GM19468 (cell line): ENCODE measurements around the gene SCOC.

Experiments
- ATAC-seq: cut with Tn5 transposase; IDR thresholded peaks from one replicate; pipeline ENCODE4 v1.9.1; 2021; ENCODE audit warnings: mild to moderate bottlenecking, moderate library complexity, moderate number of reproducible peaks; ENCODE audit not compliant: unreplicated experiment; ENCODE audit errors: extremely low read depth

SCOC gene

DNA sequence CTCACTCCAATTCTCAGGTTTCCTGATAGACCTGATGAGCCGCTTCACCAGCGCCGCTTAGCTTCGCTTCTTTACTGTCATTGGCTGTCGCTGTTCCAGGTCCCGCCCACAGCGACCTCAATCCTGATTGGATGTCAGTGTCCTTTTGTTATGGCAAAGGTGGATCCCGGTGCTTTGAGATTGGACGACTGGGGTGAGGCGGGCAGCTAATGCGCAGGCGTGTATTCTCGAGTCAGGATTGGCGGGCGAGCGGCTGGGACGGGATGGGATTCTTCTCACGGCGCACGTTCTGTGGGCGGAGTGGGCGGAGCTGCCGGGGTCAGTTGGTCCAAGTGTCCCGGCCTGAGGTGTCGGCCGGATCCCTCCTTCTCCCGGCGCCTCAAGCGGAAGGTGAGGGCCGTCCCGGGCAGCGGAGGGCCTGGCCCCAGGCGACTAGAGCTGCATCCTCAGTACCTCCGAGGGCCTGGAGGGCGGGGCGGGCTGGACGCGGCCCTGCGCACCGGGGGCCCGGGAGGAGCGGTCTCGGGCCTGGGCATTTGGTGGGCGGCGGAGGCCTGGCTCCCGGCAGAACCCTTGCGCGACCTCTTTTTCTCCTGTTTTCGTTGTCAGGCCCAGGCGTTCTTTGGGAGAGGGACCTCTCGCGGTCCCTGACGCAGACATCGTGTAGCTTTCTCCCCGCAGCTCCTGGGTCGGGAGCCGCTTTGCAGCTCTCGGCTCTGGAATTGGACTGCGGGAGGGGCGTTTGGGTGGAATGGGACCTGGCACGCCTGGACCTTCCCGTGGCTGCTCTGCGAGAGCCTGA is at the start of gene SCOC:
TSS of gene SCOC (plus strand) at position 319 of the 802 bp plus-strand sequence. CDS start 5,525 bp downstream, outside the sequence.
- ATAC-seq: peak; percentile 94

- ATAC-seq: no peak
Measured at GRCh38 chr4:140326395-140326993, 47.0 kb upstream of the SCOC start.

- ATAC-seq: no peak
Measured at GRCh38 chr4:140330311-140330900, 43.0 kb upstream of the SCOC start.

DNA sequence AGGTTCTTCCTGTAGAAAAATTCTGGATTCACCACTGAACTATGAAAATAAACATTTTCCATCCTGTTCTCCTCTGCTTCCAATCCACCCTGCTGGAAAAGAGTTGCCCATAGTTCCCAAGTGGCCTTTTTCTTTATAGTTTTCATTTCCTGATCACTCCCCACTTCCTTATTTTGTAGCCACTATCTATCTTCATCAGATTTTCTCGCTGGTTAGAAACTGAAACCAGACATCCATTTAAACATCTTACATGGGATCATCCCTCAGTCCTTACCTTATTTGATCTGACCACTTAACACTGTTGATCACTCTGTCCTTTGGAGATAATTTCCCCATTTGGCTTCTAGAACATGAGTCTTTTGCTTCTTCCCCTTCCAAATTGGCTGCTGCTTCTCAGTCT is 42.2 kb upstream of the SCOC start:
- ATAC-seq: no peak

DNA sequence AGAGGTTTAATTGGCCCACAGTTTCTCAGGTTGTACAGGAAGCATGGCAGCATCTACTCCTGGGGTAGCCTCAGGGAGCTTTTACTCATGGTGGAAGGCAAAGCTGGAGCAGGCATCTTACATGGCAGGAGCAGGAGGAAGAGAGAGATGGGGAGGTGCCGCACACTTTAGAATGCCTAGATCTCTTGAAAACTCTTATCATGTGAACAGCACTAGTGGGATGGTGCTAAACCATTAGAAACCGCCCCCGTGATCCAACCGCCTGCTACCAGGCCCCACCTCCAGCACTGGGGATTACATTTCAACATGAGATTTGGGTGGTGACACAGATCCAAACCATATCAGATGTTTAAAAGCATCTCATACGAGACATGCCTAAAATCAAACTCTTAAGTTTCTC is 41.6 kb upstream of the SCOC start:
- no peak for ATAC-seq

GRCh38 chr4:140332734-140333133 is 40.7 kb upstream of the SCOC start:
- ATAC-seq: no peak

DNA sequence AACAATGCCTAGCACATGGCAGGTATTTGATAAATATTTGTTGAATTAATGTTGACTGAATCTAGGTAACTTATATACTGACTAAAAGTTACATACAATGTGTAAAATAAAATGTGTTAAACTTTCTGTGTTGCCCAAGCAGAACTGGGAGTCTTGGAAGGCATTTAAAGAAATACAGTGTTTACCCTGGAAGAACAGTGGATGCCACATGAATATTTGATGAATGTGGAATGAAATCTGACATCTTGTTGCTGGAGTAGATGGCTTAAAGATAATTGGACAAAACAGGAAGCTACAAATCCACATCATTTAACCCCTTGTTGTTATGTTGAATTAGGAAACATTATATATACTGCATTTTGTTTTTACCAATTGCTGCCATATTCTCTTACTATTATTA is 39.9 kb upstream of the SCOC start:
- no peak for ATAC-seq

GRCh38 chr4:140335076-140335475 is 38.4 kb upstream of the SCOC start:
- ATAC-seq: no peak

DNA sequence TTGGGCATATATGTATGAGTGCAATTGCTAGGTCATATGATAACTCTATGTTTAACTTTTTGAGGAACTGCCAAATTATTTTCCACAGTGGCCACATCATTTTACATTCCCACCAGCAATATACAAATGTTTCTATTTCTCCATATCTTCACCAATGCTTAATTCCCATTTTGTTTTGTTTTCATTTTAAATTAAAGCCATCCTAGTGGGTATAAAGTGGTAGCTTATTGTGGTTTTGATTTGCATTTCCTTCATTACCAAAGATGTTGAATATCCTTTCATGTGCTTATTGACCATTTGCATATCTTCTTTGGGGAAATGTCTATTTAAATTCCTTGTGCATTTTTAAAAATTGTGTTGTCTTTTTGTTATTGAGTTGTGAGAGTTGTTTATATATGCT is 36.7 kb upstream of the SCOC start:
- ATAC-seq: no peak

- no peak for ATAC-seq
Measured at GRCh38 chr4:140342620-140343019, 30.8 kb upstream of the SCOC start.

DNA sequence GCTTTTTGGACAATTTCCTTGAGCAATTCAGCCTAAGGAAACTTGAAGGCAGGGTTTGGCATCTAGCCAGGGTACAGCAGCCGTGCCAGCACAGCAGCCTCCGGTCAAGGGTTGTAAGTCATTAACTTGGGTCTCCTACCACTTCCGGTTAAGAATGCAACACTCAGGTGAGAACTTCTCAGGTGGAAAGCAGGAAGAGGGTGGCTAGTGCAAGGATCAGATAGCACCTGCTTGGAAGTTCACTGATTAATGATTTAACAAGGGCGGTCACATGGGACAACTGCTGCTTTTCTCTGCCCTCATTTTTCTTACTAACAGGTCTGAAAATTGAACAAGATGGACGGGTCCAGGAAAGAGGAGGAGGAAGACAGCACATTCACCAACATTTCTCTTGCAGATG is 30.1 kb upstream of the SCOC start:
- peak; percentile 57 for ATAC-seq

GRCh38 chr4:140344101-140344500 is 29.3 kb upstream of the SCOC start:
- no peak for ATAC-seq

DNA sequence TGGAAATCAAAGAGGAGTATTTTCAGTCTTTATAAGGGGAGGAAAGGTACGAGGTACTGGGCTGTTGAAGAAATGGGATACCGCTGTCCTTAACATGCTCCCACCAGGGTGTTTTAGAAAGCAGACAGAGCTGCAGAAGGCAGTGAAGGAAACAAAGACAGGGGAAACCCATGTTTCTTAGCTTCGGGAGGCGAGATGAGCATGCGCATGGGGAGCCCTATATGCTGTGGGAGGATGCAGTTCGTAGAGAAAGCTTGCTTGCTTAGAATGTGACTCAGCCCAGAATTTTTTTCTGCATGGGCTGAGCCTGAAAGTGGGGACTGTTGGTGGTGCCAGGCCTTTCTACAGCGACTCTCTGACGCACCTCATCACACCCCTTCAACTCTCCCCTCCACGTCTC is 28.8 kb upstream of the SCOC start:
- ATAC-seq: no peak

DNA sequence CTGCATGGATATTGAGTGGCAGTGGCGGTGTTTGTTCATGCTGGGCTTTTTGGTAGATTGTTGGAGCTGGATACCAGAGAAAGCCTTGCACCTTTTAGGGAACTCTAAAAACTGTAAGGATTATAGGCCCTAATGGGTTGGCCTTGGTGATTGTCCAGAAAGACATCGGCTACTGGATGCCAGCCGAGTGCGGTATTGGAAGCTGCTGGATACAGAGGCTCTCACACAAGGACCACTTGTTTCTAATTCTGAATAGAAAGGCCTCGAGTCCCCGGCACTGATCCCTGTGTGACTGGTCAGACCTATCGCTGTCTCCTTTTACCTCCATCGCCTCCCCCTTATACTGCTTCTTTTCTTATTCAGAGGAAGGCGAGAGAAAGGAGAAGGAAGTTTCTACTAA is 27.3 kb upstream of the SCOC start:
- no peak for ATAC-seq

DNA sequence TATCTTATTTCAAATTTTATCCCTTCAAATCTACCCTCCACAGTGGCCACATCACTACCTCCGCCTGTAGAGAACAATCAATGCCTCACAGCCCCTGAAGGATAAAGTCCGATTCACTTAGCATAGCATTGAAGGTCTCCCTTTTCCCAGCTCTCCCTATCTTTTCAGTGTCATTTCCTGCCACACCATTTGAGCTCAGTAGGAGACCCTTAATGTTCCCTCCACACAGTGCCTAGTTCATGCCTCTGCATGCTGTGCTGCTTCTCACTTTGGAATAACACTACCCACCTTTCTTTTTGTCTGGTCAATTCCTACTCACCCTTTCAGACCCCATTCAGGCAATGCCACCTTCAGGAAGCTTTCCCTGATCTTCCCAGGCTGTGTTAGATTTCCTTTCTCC is 23.6 kb upstream of the SCOC start:
- ATAC-seq: no peak

- ATAC-seq: no peak
Measured at GRCh38 chr4:140351093-140352075, 22.1 kb upstream of the SCOC start.

DNA sequence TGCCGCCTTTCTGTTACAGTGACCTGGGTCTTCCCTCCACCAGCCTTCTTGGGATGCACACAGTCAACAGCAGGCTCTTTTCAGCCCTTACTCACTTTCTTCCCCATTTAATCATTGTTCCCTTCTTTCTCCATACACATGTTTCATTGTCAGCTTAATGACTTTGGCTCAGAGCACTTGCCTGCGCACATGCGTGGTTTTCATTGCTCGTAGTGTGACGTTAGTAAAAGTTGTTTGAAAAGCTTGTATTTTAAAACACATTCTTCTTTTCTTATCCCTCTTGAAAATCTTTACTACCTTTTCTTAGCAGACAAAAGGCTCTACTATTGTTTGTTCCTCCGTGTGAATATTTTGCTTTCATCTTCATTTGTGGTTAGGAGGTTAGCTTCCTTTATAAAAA is 19.7 kb upstream of the SCOC start:
- no peak for ATAC-seq

DNA sequence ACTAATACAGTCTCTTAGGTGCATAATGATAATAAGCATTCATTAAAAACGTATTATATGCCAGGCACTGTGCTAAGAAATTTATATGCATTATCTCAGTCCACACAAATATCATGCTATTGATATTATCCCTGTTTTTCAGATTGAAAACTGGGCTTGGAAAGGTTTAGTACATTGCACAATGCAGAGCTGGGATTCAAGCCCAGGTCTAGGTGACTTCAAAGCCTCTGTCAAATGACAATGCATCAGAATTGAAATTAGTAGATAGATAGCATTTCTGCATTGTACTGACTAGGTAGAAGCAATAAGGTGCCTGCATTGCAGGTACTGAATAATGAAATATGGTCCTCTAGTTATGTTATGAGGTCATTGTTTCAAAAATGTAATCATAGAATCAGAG is 18.2 kb upstream of the SCOC start:
- no peak for ATAC-seq

DNA sequence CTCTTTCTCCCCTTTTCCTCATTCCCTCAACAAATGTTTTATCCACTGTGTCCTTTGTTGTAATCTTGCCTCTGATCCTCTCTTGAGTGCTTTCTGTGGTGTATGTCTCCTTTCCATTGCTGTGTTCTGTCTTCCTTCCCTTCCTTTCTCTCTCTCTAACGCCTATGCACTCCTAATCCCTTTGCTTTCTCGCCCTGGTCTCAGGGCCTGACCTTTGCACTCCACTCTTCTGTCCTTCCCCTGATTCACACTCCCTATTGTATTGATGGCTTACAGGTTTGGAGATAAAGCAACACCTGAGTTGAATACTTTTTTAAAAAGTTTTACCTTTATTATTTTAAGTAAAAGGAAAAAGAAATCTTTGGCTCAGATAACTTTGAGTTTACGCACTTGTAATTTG is 15.6 kb upstream of the SCOC start:
- ATAC-seq: no peak

DNA sequence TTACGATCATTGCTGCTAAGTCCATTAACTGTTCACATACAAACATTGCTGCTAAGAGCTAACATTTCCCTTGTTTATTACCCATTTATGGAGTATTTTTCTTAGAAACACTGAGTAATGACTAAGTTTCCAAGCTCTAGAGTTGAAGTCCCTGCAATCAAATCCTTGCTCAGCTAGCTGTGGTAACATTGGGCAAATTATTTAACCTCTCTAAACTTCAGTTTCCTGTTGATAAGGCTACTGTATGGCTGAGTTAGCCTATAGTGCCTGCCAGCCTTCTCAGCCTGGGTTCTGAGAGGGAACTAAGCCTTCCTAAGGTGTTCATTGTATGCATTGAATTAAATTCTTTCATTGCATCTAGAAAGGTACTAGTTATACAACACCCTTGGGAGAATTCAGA is 15.2 kb upstream of the SCOC start:
- ATAC-seq: no peak
